GM23338 (cell line): ENCODE results near the gene FNDC3A. TPM values are rescaled to one million over a fixed set of nuclear protein-coding genes. Genes with fewer than 3 reads are reported as not detected.

Experiments used
- ATAC-seq: fragments of 200-7000 bp; cut with Tn5 transposase; 3 replicates; pipeline ENCODE4 v1.9.1; 2020
- DNase-seq: peaks from one replicate; pipeline ENCODE4 v3.0.0-alpha.2; 2015; ENCODE audit warnings: low spot score
- H2AFZ ChIP-seq: fragments of 200-600 bp; sonication (generic); 2 replicates; pipeline ENCODE4 v1.8.0; 2016; ENCODE audit warnings: antibody characterized with exemption, mild to moderate bottlenecking, moderate library complexity
- H3F3A ChIP-seq: fragments of 200-600 bp; sonication (generic); replicated peaks from 2 replicates; pipeline ENCODE4 v1.8.0; 2017; ENCODE audit warnings: antibody characterized with exemption, mixed run types, low read depth
- H3K27ac ChIP-seq: fragments of 200-600 bp; sonication (generic); 2 replicates; pipeline ENCODE4 v1.6.1; 2016; ENCODE audit warnings: low read depth
- H3K27me3 ChIP-seq: fragments of 200-600 bp; sonication (generic); 2 replicates; pipeline ENCODE4 v1.8.0; 2016; ENCODE audit warnings: mild to moderate bottlenecking, mixed run types, moderate library complexity; ENCODE audit not compliant: insufficient read depth
- H3K36me3 ChIP-seq: fragments of 200-600 bp; sonication (generic); 2 replicates; pipeline ENCODE4 v1.8.0; 2016; ENCODE audit warnings: mild to moderate bottlenecking; ENCODE audit not compliant: insufficient read depth
- H3K4me1 ChIP-seq: fragments of 200-600 bp; sonication (generic); 2 replicates; pipeline ENCODE4 v1.8.0; 2016; ENCODE audit warnings: mild to moderate bottlenecking, moderate library complexity; ENCODE audit not compliant: insufficient read depth
- H3K4me2 ChIP-seq: fragments of 200-600 bp; sonication (generic); 2 replicates; pipeline ENCODE4 v1.7.1; 2017; ENCODE audit warnings: mixed run types
- H3K4me3 ChIP-seq: fragments of 200-600 bp; sonication (generic); 2 replicates; pipeline ENCODE4 v1.6.1; 2016; ENCODE audit warnings: mixed run types
- H3K79me2 ChIP-seq: fragments of 200-600 bp; sonication (generic); replicated peaks from 2 replicates; pipeline ENCODE4 v1.8.0; 2017; ENCODE audit warnings: mild to moderate bottlenecking; ENCODE audit not compliant: insufficient read depth
- H3K9me2 ChIP-seq: fragments of 200-600 bp; sonication (generic); 2 replicates; pipeline ENCODE4 v1.8.0; 2017; ENCODE audit not compliant: insufficient read depth
- H4K20me1 ChIP-seq: fragments of 200-600 bp; sonication (generic); replicated peaks from 2 replicates; pipeline ENCODE4 v1.8.0; 2017; ENCODE audit warnings: mild to moderate bottlenecking; ENCODE audit not compliant: insufficient read depth
- H3K27ac Mint-ChIP-seq: 2 replicates; pipeline ENCODE4 v1.8.0; 2020; ENCODE audit warnings: inconsistent platforms, mild to moderate bottlenecking, moderate library complexity, mixed read lengths
- H3K27me3 Mint-ChIP-seq: 3 replicates; pipeline ENCODE4 v1.8.0; 2022; ENCODE audit warnings: low read depth, mild to moderate bottlenecking, moderate library complexity, mixed read lengths, inconsistent platforms; ENCODE audit not compliant: insufficient read depth, poor library complexity
- H3K36me3 Mint-ChIP-seq: 3 replicates; pipeline ENCODE4 v1.8.0; 2021; ENCODE audit warnings: low read depth, mild to moderate bottlenecking, inconsistent platforms, moderate library complexity, mixed read lengths
- H3K4me1 Mint-ChIP-seq: 3 replicates; pipeline ENCODE4 v1.8.0; 2020; ENCODE audit warnings: mild to moderate bottlenecking, inconsistent platforms, mixed read lengths
- H3K4me3 Mint-ChIP-seq: 3 replicates; pipeline ENCODE4 v1.8.0; 2021; ENCODE audit warnings: moderate library complexity, mild to moderate bottlenecking, inconsistent platforms, mixed read lengths
- H3K9me3 Mint-ChIP-seq: 3 replicates; pipeline ENCODE4 v1.8.0; 2020; ENCODE audit warnings: moderate library complexity, mild to moderate bottlenecking, inconsistent platforms, mixed read lengths
- CREB1 ChIP-seq: fragments of 250-450 bp; sonication (Bioruptor Pico); IDR thresholded peaks from 2 replicates; pipeline ENCODE4 v1.5.0; 2020; ENCODE audit warnings: low read depth, mild to moderate bottlenecking, moderate library complexity
- EZH2 ChIP-seq: fragments of 200-600 bp; sonication (generic); IDR thresholded peaks from one replicate; pipeline ENCODE4 v1.8.0; 2017; ENCODE audit warnings: antibody characterized with exemption, mild to moderate bottlenecking, low read depth; ENCODE audit not compliant: unreplicated experiment
- EZH2phosphoT487 ChIP-seq: fragments of 200-600 bp; sonication (generic); IDR thresholded peaks from one replicate; pipeline ENCODE4 v1.8.1; 2018; ENCODE audit warnings: antibody characterized with exemption; ENCODE audit not compliant: unreplicated experiment
- NANOG ChIP-seq: IDR thresholded peaks from 2 replicates; pipeline ENCODE4 v1.6.1; 2016; ENCODE audit warnings: antibody characterized with exemption, borderline replicate concordance
- POLR2AphosphoS5 ChIP-seq: IDR thresholded peaks from 2 replicates; pipeline ENCODE4 v1.6.1; 2016; ENCODE audit warnings: antibody characterized with exemption, low read depth
- STAT1 ChIP-seq: IDR thresholded peaks from one replicate; pipeline ENCODE4 v1.6.1; 2016; ENCODE audit warnings: antibody characterized with exemption; ENCODE audit not compliant: unreplicated experiment
- ZNF114 ChIP-seq: fragments of 250-450 bp; sonication (Bioruptor Pico); IDR thresholded peaks from 2 replicates; pipeline ENCODE4 v1.5.0; 2020; ENCODE audit warnings: mild to moderate bottlenecking, moderate library complexity
- ZNF331 ChIP-seq: fragments of 250-450 bp; sonication (Bioruptor Pico); IDR thresholded peaks from 2 replicates; pipeline ENCODE4 v1.5.0; 2020; ENCODE audit warnings: low read depth, mild to moderate bottlenecking, moderate library complexity
- polyA plus RNA-seq: library from polyadenylated mRNA; unstranded; fragments of >200 nt; fragmentation: Nextera tagmentation; extraction: Ambion mirVana; gene quantifications from 2 replicates; pipeline ENCODE4 v1.2.1, GENCODE V29; 2016
- total RNA-seq: library from RNA; depleted of rRNA; stranded (reverse); fragments of >200 nt; shearing (Covaris generic); gene quantifications from 2 replicates; pipeline ENCODE4 v1.2.3, GENCODE V29; 2014
- TF ChIP-seq, protein P1 (sequence below): IDR thresholded peaks from one replicate; pipeline ENCODE4 v1.6.1; 2018; ENCODE audit warnings: antibody characterized with exemption; ENCODE audit not compliant: unreplicated experiment
- TF ChIP-seq, protein P2 (sequence below): fragments of 250-450 bp; sonication (Bioruptor Pico); IDR thresholded peaks from 2 replicates; pipeline ENCODE4 v1.5.0; 2020; ENCODE audit warnings: mild to moderate bottlenecking, moderate library complexity
- TF ChIP-seq, protein P3 (sequence below), 2 experiments: fragments of 200-600 bp in 1 of 2; sonication (generic) in 1 of 2; conservative IDR thresholded peaks; 2 replicates each; pipeline versions ENCODE4 v1.5.1 to v1.6.1; 2016 to 2017; ENCODE audit warnings: antibody characterized with exemption in 2 of 2, low read depth in 2 of 2, mild to moderate bottlenecking in 2 of 2, moderate library complexity in 1 of 2

FNDC3A gene
- total and polyA plus RNA-seq, 2 experiments from 2014 or later = 10.3 to 31.1 TPM

DNA sequence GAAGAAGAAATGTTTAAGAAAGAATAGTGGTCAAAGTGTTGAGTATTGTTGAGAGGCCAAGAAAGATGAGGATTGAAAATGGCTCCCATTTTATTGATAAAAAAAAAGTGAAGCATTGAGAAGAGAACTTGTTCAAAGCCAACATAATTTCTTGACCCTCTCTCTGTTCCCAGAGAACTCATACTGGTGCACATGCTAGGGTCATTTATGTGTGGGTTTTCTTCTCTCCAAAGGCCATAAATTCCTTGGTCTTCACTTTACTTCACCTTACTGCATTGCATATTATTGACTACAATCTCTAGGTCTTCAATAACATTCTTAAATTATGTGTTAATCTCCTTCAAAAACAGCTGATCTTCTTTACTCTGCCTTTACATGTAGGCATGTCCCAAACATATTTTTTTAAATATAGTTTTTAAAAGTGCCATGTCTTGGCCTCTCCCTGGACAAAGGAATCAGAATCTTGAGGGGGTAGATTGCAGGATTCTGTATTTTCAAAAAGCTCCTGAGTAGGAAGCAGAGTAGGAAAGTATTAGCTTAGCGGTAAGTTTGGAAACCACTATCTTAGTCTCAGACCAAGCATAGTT lies 1.8 kb upstream of the FNDC3A start:
- Histone ChIP-seq H3F3A (peaks cover 3% of the 10 kb centered on the region; the same call in 1 of the 2 replicates), H3K27me3 (no peaks in the 10 kb centered on the region), H3K4me3 (no peak overlapping the region), H4K20me1 (no peaks in the 10 kb centered on the region), H3K9me2 (no peaks in the 10 kb centered on the region; the same call in 1 of the 2 replicates), H3K4me2 (no peak overlapping the region), H3K4me1 (peaks cover 25% of the 10 kb centered on the region), H3K79me2 (peaks cover 21% of the 10 kb centered on the region), H3K36me3 (peaks cover 10% of the 10 kb centered on the region; the same call in 1 of the 2 replicates), H2AFZ (peak overlapping the region; percentile 74), H3K27ac (no peak overlapping the region)
- Mint-ChIP-seq H3K4me1 (peaks cover 18% of the 10 kb centered on the region), H3K9me3 (peaks cover 22% of the 10 kb centered on the region), H3K27ac (no peak overlapping the region), H3K4me3 (0 out of 3 replicates have a peak overlapping the region, but pooled peaks have one; percentile 84), H3K36me3 (peaks cover 17% of the 10 kb centered on the region), H3K27me3 (peaks cover 6% of the 10 kb centered on the region)
- no peak for TF ChIP-seq EZH2phosphoT487
- TF ChIP-seq STAT1 = no peak
- TF ChIP-seq, protein P1, sequence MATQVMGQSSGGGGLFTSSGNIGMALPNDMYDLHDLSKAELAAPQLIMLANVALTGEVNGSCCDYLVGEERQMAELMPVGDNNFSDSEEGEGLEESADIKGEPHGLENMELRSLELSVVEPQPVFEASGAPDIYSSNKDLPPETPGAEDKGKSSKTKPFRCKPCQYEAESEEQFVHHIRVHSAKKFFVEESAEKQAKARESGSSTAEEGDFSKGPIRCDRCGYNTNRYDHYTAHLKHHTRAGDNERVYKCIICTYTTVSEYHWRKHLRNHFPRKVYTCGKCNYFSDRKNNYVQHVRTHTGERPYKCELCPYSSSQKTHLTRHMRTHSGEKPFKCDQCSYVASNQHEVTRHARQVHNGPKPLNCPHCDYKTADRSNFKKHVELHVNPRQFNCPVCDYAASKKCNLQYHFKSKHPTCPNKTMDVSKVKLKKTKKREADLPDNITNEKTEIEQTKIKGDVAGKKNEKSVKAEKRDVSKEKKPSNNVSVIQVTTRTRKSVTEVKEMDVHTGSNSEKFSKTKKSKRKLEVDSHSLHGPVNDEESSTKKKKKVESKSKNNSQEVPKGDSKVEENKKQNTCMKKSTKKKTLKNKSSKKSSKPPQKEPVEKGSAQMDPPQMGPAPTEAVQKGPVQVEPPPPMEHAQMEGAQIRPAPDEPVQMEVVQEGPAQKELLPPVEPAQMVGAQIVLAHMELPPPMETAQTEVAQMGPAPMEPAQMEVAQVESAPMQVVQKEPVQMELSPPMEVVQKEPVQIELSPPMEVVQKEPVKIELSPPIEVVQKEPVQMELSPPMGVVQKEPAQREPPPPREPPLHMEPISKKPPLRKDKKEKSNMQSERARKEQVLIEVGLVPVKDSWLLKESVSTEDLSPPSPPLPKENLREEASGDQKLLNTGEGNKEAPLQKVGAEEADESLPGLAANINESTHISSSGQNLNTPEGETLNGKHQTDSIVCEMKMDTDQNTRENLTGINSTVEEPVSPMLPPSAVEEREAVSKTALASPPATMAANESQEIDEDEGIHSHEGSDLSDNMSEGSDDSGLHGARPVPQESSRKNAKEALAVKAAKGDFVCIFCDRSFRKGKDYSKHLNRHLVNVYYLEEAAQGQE = no peak
- TF ChIP-seq ZNF114 (CRISPR knock-in tag) = no peak
- TF ChIP-seq ZNF331 (CRISPR knock-in tag) = no peak
- TF ChIP-seq POLR2AphosphoS5 = no peak
- no peak for TF ChIP-seq NANOG
- TF ChIP-seq, protein P2, sequence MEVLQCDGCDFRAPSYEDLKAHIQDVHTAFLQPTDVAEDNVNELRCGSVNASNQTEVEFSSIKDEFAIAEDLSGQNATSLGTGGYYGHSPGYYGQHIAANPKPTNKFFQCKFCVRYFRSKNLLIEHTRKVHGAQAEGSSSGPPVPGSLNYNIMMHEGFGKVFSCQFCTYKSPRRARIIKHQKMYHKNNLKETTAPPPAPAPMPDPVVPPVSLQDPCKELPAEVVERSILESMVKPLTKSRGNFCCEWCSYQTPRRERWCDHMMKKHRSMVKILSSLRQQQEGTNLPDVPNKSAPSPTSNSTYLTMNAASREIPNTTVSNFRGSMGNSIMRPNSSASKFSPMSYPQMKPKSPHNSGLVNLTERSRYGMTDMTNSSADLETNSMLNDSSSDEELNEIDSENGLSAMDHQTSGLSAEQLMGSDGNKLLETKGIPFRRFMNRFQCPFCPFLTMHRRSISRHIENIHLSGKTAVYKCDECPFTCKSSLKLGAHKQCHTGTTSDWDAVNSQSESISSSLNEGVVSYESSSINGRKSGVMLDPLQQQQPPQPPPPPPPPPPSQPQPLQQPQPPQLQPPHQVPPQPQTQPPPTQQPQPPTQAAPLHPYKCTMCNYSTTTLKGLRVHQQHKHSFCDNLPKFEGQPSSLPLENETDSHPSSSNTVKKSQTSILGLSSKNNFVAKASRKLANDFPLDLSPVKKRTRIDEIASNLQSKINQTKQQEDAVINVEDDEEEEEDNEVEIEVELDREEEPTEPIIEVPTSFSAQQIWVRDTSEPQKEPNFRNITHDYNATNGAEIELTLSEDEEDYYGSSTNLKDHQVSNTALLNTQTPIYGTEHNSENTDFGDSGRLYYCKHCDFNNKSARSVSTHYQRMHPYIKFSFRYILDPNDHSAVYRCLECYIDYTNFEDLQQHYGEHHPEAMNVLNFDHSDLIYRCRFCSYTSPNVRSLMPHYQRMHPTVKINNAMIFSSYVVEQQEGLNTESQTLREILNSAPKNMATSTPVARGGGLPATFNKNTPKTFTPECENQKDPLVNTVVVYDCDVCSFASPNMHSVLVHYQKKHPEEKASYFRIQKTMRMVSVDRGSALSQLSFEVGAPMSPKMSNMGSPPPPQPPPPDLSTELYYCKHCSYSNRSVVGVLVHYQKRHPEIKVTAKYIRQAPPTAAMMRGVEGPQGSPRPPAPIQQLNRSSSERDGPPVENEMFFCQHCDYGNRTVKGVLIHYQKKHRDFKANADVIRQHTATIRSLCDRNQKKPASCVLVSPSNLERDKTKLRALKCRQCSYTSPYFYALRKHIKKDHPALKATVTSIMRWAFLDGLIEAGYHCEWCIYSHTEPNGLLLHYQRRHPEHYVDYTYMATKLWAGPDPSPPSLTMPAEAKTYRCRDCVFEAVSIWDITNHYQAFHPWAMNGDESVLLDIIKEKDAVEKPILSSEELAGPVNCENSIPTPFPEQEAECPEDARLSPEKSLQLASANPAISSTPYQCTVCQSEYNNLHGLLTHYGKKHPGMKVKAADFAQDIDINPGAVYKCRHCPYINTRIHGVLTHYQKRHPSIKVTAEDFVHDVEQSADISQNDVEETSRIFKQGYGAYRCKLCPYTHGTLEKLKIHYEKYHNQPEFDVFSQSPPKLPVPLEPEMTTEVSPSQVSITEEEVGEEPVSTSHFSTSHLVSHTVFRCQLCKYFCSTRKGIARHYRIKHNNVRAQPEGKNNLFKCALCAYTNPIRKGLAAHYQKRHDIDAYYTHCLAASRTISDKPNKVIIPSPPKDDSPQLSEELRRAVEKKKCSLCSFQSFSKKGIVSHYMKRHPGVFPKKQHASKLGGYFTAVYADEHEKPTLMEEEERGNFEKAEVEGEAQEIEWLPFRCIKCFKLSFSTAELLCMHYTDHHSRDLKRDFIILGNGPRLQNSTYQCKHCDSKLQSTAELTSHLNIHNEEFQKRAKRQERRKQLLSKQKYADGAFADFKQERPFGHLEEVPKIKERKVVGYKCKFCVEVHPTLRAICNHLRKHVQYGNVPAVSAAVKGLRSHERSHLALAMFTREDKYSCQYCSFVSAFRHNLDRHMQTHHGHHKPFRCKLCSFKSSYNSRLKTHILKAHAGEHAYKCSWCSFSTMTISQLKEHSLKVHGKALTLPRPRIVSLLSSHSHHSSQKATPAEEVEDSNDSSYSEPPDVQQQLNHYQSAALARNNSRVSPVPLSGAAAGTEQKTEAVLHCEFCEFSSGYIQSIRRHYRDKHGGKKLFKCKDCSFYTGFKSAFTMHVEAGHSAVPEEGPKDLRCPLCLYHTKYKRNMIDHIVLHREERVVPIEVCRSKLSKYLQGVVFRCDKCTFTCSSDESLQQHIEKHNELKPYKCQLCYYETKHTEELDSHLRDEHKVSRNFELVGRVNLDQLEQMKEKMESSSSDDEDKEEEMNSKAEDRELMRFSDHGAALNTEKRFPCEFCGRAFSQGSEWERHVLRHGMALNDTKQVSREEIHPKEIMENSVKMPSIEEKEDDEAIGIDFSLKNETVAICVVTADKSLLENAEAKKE (CRISPR knock-in tag) = no peak
- TF ChIP-seq, protein P3, sequence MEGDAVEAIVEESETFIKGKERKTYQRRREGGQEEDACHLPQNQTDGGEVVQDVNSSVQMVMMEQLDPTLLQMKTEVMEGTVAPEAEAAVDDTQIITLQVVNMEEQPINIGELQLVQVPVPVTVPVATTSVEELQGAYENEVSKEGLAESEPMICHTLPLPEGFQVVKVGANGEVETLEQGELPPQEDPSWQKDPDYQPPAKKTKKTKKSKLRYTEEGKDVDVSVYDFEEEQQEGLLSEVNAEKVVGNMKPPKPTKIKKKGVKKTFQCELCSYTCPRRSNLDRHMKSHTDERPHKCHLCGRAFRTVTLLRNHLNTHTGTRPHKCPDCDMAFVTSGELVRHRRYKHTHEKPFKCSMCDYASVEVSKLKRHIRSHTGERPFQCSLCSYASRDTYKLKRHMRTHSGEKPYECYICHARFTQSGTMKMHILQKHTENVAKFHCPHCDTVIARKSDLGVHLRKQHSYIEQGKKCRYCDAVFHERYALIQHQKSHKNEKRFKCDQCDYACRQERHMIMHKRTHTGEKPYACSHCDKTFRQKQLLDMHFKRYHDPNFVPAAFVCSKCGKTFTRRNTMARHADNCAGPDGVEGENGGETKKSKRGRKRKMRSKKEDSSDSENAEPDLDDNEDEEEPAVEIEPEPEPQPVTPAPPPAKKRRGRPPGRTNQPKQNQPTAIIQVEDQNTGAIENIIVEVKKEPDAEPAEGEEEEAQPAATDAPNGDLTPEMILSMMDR (conservative IDR thresholded peaks at IDR 0.05; ENCODE audit: low read depth in 2 of 2) = no peak
- TF ChIP-seq EZH2 = no peak
- TF ChIP-seq CREB1 = no peak
- ATAC-seq = no peak
- DNase-seq = no peak
